Measurements from ENCODE around the gene CAMTA2. TPM values are rescaled to one million over a fixed set of nuclear protein-coding genes. Genes with fewer than 3 reads are reported as not detected.
A peak's percentile ranks its signal among the peaks of the same experiment; 100 is the strongest.

CAMTA2 gene
- total RNA-seq, 1 donor from 2014 or later, result 0.34 TPM

DNA sequence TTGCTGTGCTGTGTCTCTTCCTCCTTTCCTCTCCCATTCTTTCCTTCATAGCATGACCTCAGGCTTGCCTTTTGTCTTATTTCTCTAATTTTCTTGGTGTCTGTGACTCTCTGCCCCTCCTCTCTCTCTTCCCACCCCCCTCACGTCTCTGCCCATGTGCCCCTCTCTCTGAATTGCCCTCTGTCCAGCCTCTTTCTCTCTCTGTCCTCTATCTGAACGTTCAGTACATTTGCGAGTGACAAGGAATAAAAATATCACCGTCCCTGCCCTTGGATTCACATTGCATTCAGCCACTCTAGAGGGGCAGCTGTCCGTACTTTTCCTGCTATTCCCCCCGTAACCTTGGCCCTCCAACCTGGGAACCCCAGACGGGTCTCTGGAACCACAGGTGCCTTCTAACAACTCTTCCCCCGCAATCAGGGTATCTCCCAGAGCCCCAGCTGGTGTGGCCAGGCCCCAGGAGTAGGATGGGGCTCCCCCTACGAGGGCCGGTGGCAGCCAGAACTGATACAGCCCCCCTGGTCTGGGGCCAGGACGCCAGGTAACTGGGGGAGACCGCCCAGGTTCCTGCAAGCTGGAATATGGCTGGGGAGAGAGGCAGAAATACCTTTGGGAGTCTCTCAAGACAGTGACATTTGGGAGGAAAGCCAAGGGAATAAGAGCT, 12.1 kb upstream of the CAMTA2 start:
- no peak for DNase-seq (ENCODE audit: low spot score)
- Histone ChIP-seq H3K9me3 (ENCODE audit: low read depth) (no peaks in the 10 kb centered on the region), H3K27me3 (peaks cover 26% of the 10 kb centered on the region), H4K20me1 (ENCODE audit: low read depth) (peaks cover 18% of the 10 kb centered on the region), H3F3A (ENCODE audit: low read depth) (no peaks in the 10 kb centered on the region), H3K36me3 (peaks cover 4% of the 10 kb centered on the region), H3K4me1 (peaks cover 16% of the 10 kb centered on the region), H2AFZ (replicated peaks) (no peak overlapping the region), H3K27ac (no peak overlapping the region), H3K4me3 (peak overlapping the region; percentile 92), H3K4me2 (peak overlapping the region; percentile 93), H3K79me2 (ENCODE audit: low read depth) (peaks cover 23% of the 10 kb centered on the region), H3K9ac (no peak overlapping the region)
- Mint-ChIP-seq H3K27ac (no peak overlapping the region), H3K36me3 (peaks cover 27% of the 10 kb centered on the region), H3K4me1 (peaks cover 10% of the 10 kb centered on the region), H3K9me3 (no peaks in the 10 kb centered on the region), H3K27me3 (ENCODE audit: insufficient read depth, low read depth) (peaks cover 9% of the 10 kb centered on the region), H3K4me3 (peak overlapping the region; percentile 91)
- TF ChIP-seq, protein P1, sequence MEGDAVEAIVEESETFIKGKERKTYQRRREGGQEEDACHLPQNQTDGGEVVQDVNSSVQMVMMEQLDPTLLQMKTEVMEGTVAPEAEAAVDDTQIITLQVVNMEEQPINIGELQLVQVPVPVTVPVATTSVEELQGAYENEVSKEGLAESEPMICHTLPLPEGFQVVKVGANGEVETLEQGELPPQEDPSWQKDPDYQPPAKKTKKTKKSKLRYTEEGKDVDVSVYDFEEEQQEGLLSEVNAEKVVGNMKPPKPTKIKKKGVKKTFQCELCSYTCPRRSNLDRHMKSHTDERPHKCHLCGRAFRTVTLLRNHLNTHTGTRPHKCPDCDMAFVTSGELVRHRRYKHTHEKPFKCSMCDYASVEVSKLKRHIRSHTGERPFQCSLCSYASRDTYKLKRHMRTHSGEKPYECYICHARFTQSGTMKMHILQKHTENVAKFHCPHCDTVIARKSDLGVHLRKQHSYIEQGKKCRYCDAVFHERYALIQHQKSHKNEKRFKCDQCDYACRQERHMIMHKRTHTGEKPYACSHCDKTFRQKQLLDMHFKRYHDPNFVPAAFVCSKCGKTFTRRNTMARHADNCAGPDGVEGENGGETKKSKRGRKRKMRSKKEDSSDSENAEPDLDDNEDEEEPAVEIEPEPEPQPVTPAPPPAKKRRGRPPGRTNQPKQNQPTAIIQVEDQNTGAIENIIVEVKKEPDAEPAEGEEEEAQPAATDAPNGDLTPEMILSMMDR (IDR thresholded peaks at IDR 0.05), result no peak
- TF ChIP-seq EZH2 (IDR thresholded peaks at IDR 0.05) (no peak), EZH2phosphoT487 (IDR thresholded peaks at IDR 0.05) (no peak)

DNA sequence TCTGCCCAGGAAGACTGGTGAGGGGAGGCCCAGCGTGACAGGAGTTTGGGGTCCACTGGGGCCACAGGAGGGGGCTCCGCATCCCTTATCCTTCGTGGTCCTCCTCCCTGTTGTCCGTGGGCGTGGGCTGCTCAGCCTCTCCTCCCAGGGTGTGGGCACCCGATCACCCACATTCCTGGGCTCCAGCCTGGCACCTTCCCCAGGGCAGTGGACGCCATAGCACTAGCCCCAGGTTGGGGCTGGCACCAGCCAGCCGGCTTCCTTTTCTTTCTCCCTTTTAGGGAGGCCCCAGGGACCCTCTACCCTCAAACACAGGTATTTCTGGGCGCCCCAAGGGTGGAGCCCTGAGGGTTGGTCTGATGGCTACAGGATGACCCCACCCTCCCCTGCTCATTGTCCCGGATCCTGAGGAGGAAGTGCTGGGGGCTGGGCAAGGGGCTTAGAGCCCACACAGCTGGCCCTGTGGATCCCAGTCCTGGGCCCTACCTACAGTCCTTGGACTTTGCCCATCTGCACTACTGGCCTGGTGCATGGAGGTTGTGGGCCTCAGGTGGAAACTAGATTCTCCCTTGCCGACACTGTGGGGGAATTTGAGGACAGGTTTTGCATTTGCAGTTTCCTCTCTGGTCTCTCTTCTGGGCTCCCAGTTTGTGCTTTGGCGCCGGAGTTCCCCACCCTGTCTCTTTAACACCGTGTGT, 11.4 kb upstream of the CAMTA2 start:
- H3K27ac Mint-ChIP-seq, result no peak overlapping the region
- H3K36me3 Mint-ChIP-seq, result peaks cover 21% of the 10 kb centered on the region
- Histone ChIP-seq H3K4me2 (peak overlapping the region; percentile 93), H3K27me3 (peaks cover 32% of the 10 kb centered on the region), H4K20me1 (ENCODE audit: low read depth) (peaks cover 18% of the 10 kb centered on the region), H2AFZ (replicated peaks) (peak overlapping the region; percentile 84), H3K27ac (no peak overlapping the region), H3F3A (ENCODE audit: low read depth) (no peaks in the 10 kb centered on the region), H3K4me1 (peaks cover 16% of the 10 kb centered on the region), H3K4me3 (peak overlapping the region; percentile 92), H3K9me3 (ENCODE audit: low read depth) (no peaks in the 10 kb centered on the region), H3K9ac (peak overlapping the region; percentile 20), H3K79me2 (ENCODE audit: low read depth) (peaks cover 23% of the 10 kb centered on the region), H3K36me3 (peaks cover 2% of the 10 kb centered on the region)
- H3K27me3 Mint-ChIP-seq (ENCODE audit: insufficient read depth, low read depth), result peaks cover 9% of the 10 kb centered on the region
- TF ChIP-seq, protein P1 (IDR thresholded peaks at IDR 0.05), result no peak
- TF ChIP-seq EZH2 (IDR thresholded peaks at IDR 0.05) (no peak), EZH2phosphoT487 (IDR thresholded peaks at IDR 0.05) (no peak)
- no peaks in the 10 kb centered on the region for H3K9me3 Mint-ChIP-seq
- peak overlapping the region; percentile 91 for H3K4me3 Mint-ChIP-seq
- H3K4me1 Mint-ChIP-seq, result peaks cover 10% of the 10 kb centered on the region
- DNase-seq (ENCODE audit: low spot score), result peak; percentile 43

DNA sequence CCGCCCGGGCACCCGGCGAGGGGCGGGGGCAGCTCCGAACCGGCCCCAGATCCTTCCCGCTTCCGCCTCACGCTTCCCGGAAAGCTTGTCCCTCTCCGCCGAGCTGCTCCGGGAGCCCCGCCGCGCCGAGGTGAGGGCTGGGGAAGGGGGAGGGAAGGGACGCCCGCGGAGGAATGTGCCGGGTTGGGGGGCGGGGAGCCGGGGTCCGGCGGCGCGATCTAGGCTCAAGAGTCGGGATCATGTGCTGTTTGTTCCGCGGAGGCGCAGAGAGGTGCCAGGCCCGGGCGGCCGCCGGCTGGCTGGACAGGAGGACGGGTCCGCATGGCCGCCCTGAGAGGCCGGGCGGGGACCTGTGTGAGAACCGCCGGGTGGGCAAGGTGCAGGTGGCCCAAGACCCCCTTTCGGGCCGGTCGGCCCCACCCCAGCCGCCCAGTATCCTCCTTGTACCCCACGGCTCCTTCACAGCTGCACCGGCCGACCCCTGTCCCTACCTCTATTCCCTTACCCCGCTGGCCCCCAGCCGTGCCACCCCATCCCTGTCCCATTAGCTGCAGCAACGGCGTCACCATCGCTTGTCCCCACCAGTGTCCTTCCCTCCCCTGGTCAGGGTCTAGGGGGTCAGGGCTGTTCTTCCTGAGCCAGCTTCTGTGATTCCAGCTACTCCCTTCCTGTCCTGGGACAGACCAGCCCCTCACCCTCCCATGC, 10.7 kb upstream of the CAMTA2 start:
- Histone ChIP-seq H3K9ac (peak overlapping the region; percentile 20), H3K27ac (no peak overlapping the region), H2AFZ (replicated peaks) (peak overlapping the region; percentile 84), H3F3A (ENCODE audit: low read depth) (no peaks in the 10 kb centered on the region), H3K36me3 (no peaks in the 10 kb centered on the region), H3K79me2 (ENCODE audit: low read depth) (peaks cover 23% of the 10 kb centered on the region), H3K4me1 (peaks cover 16% of the 10 kb centered on the region), H3K4me3 (peak overlapping the region; percentile 92), H3K9me3 (ENCODE audit: low read depth) (no peaks in the 10 kb centered on the region), H3K27me3 (peaks cover 32% of the 10 kb centered on the region), H3K4me2 (peak overlapping the region; percentile 93), H4K20me1 (ENCODE audit: low read depth) (peaks cover 18% of the 10 kb centered on the region)
- Mint-ChIP-seq H3K9me3 (no peaks in the 10 kb centered on the region), H3K36me3 (peaks cover 16% of the 10 kb centered on the region), H3K4me1 (peaks cover 10% of the 10 kb centered on the region), H3K27ac (no peak overlapping the region), H3K4me3 (peak overlapping the region; percentile 91), H3K27me3 (ENCODE audit: insufficient read depth, low read depth) (peaks cover 9% of the 10 kb centered on the region)
- peak; percentile 90 for DNase-seq (ENCODE audit: low spot score)
- TF ChIP-seq EZH2 (IDR thresholded peaks at IDR 0.05) (no peak), EZH2phosphoT487 (IDR thresholded peaks at IDR 0.05) (no peak)
- TF ChIP-seq, protein P1 (IDR thresholded peaks at IDR 0.05), result no peak

Data from neural progenitor cell (in vitro differentiated cells).